GM12878 (cell line): ENCODE data around the gene MYO16. TPM values are rescaled to one million over a fixed set of nuclear protein-coding genes. Genes with fewer than 3 reads are reported as not detected.

ENCODE experiments used
- ATF2 ChIP-seq: IDR thresholded peaks from 2 replicates; pipeline ENCODE4 v1.6.1; 2012; ENCODE audit warnings: low read length, inconsistent platforms
- ATF7 ChIP-seq: fragments of 450-650 bp; IDR thresholded peaks from 2 replicates; pipeline ENCODE4 v1.6.1; 2016; ENCODE audit warnings: low read depth, mild to moderate bottlenecking
- BACH1 ChIP-seq: fragments of 450-650 bp; IDR thresholded peaks from 2 replicates; pipeline ENCODE4 v1.6.1; 2017; ENCODE audit warnings: mild to moderate bottlenecking, borderline replicate concordance
- CBFB ChIP-seq: IDR thresholded peaks from 2 replicates; pipeline ENCODE4 v1.6.1; 2016; ENCODE audit warnings: antibody characterized with exemption, low read depth
- CTCF ChIP-seq, 3 experiments: IDR thresholded peaks in 2 of 3; conservative IDR thresholded peaks in 1 of 3; 2 replicates each; pipeline ENCODE4 v1.5.1; 2011; ENCODE audit warnings: low read depth in 3 of 3, low read length in 3 of 3, mild to moderate bottlenecking in 3 of 3, control low read depth in 2 of 3, moderate library complexity in 2 of 3, inconsistent platforms in 1 of 3, mixed read lengths in 1 of 3; ENCODE audit not compliant: control insufficient read depth in 2 of 3, insufficient read depth in 1 of 3; ENCODE audit errors: extremely low read depth in 1 of 3
- ESRRA ChIP-seq: IDR thresholded peaks from 2 replicates; pipeline ENCODE4 v1.6.1; 2012; ENCODE audit warnings: mild to moderate bottlenecking, low read length, improper control_type of control experiment
- EZH2 ChIP-seq: IDR thresholded peaks from 2 replicates; pipeline ENCODE4 v1.6.1; 2012; ENCODE audit warnings: low read depth, mild to moderate bottlenecking, control low read depth, inconsistent platforms, low read length, borderline replicate concordance; ENCODE audit not compliant: control insufficient read depth
- PAX5 ChIP-seq: IDR thresholded peaks from 2 replicates; pipeline ENCODE4 v1.6.1; 2011; ENCODE audit warnings: low read depth, low read length, borderline replicate concordance
- PBX3 ChIP-seq: IDR thresholded peaks from 2 replicates; pipeline ENCODE4 v1.6.1; 2011; ENCODE audit warnings: mild to moderate bottlenecking, low read depth, low read length, moderate library complexity; ENCODE audit not compliant: insufficient replicate concordance
- POLR2AphosphoS2 ChIP-seq: IDR thresholded peaks from 2 replicates; pipeline ENCODE4 v1.6.1; 2011; ENCODE audit warnings: low read depth, mild to moderate bottlenecking, low read length, improper control_type of control experiment, moderate library complexity
- RAD21 ChIP-seq: IDR thresholded peaks from 2 replicates; pipeline ENCODE4 v1.6.1; 2011; ENCODE audit warnings: mild to moderate bottlenecking, low read depth, low read length, moderate library complexity; ENCODE audit not compliant: insufficient read depth
- RB1 ChIP-seq: fragments of 450-650 bp; formaldehyde crosslinking; IDR thresholded peaks from 2 replicates; pipeline ENCODE4 v1.6.1; 2017; ENCODE audit warnings: mild to moderate bottlenecking, borderline replicate concordance
- RELA ChIP-seq: fragments of 450-650 bp; IDR thresholded peaks from 2 replicates; pipeline ENCODE4 v1.8.0; 2014; ENCODE audit warnings: borderline replicate concordance; ENCODE audit not compliant: partially characterized antibody
- SMC3 ChIP-seq: IDR thresholded peaks from 2 replicates; pipeline ENCODE4 v1.6.1; 2011; ENCODE audit warnings: low read length, improper control_type of control experiment, borderline replicate concordance
- ZBTB11 ChIP-seq: fragments of 450-650 bp; formaldehyde crosslinking; IDR thresholded peaks from 2 replicates; pipeline ENCODE4 v1.5.0; 2022; ENCODE audit warnings: mild to moderate bottlenecking, missing genetic modification characterization
- ZBTB4 ChIP-seq: fragments of 450-650 bp; formaldehyde crosslinking; IDR thresholded peaks from 2 replicates; pipeline ENCODE4 v1.4.0; 2022; ENCODE audit warnings: mild to moderate bottlenecking, moderate library complexity
- polyA plus RNA-seq, 11 experiments: library from polyadenylated mRNA; depleted of rRNA in 4 of 11; unstranded in 6 of 11; stranded (reverse) in 5 of 11; fragments of >200 nt; fragmentation: Nextera tagmentation in 4 of 11; fragmentation: Illumina TruSeq in 1 of 11; extraction: Ambion mirVana in 4 of 11; extraction: Trizol in 1 of 11; gene quantifications; 1 replicate in 1 of 11; 2 replicates in 10 of 11; pipeline versions ENCODE4 v1.2.1 to v1.2.3, GENCODE V29; 2011 to 2016; ENCODE audit warnings: inconsistent platforms in 2 of 11, missing spikeins in 2 of 11, low read depth in 1 of 11
- total RNA-seq, 4 experiments: library from RNA; depleted of rRNA in 3 of 4; stranded (reverse); fragments of >200 nt in 3 of 4; fragmentation: Illumina TruSeq in 1 of 4; extraction: Trizol in 1 of 4; gene quantifications; 2 replicates each; pipeline versions ENCODE4 v1.2.1 to v1.2.3, GENCODE V29; 2013 to 2021

Gene MYO16
- total and polyA plus RNA-seq, 10 of the 15 experiments (the other 5 are each of a cell fraction or from before 2014, with no cell fraction given) = under 0.01 to 1.7 (median 0.05) TPM; not detected in 4

- TF ChIP-seq ZBTB4 (CRISPR knock-in tag) = no peak
- no peak for TF ChIP-seq CBFB
- TF ChIP-seq PAX5 = no peak
- no peak for TF ChIP-seq POLR2AphosphoS2
- TF ChIP-seq CTCF (IDR thresholded peaks at IDR 0.05 in 2 of 3, conservative IDR thresholded peaks at IDR 0.05 in 1 of 3; ENCODE audit: control insufficient read depth in 2 of 3, extremely low read depth in 1 of 3, insufficient read depth in 1 of 3, low read depth in 3 of 3, low read length in 3 of 3) = peak; percentile 68 to 92 (median 76); a peak in 5 of 6 replicates
- no peak for TF ChIP-seq BACH1
- no peak for TF ChIP-seq ATF2
- TF ChIP-seq EZH2 = no peak
- TF ChIP-seq SMC3 = peak; percentile 77
- no peak for TF ChIP-seq ZBTB11 (CRISPR knock-in tag)
- TF ChIP-seq ESRRA = peak; percentile 98
- no peak for TF ChIP-seq RELA
- 0 out of 2 replicates have a peak, but pooled peaks have one; percentile 13 for TF ChIP-seq ATF7
- TF ChIP-seq PBX3 = no peak
- peak; percentile 97 for TF ChIP-seq RAD21
- peak; percentile 60; the same call in 1 of the 2 replicates for TF ChIP-seq RB1
These were observed 332.2 kb downstream of the MYO16 start (continued) for GRCh38 chr13:108961542-108962125.
